ENCODE results near the gene GLP1R.

- TF ChIP-seq EZH2 (IDR thresholded peaks at IDR 0.05; ENCODE audit: borderline replicate concordance, insufficient read depth, low read depth, low read length, poor library complexity, severe bottlenecking) (no peak), CTCF (IDR thresholded peaks at IDR 0.05) (no peak)
Measured at GRCh38 chr6:39107034-39107433, 58.5 kb downstream of the GLP1R start.

Data from B cell (primary cell).